Endothelial cell of umbilical vein (primary cell): ENCODE data around the gene GMNC. TPM values are rescaled to one million over a fixed set of nuclear protein-coding genes. Genes with fewer than 3 reads are reported as not detected.

Experiments
- BruUV-seq: library from RNA; stranded (reverse); fragments of 400-500 nt; replicated peaks from 2 replicates; lab custom pipeline; 2021; lab: Mats Ljungman, UMichigan
- CTCF ChIA-PET: fragments of 300-600, 350-600 bp; sonication (Branson Sonifier 250); formaldehyde crosslinking; loops from one replicate; lab custom pipeline; 2021; ENCODE audit warnings: antibody characterized with exemption, inconsistent platforms; lab: Charles Lee
- POLR2A ChIA-PET: fragments of 300-600, 350-600 bp; sonication (Branson Sonifier 250); formaldehyde crosslinking; loops from one replicate; lab custom pipeline; 2021; ENCODE audit warnings: antibody characterized with exemption, inconsistent platforms; lab: Charles Lee
- DNase-seq: peaks from one replicate; pipeline ENCODE4 v3.0.0-alpha.2; 2011; ENCODE audit warnings: low read depth, low spot score
- FAIRE-seq: peaks from 2 replicates; lab custom pipeline; 2011; peaks lifted over from hg19 to GRCh38; lab: Jason Lieb, UNC
- H2AFZ ChIP-seq: 2 replicates; pipeline ENCODE4 v1.6.0; 2012; ENCODE audit warnings: low read depth, low read length, control low read depth, inconsistent platforms
- H3K27ac ChIP-seq: 2 replicates; pipeline ENCODE4 v1.5.1; 2011; ENCODE audit warnings: low read depth, mild to moderate bottlenecking, control low read depth, low read length, moderate library complexity; ENCODE audit not compliant: insufficient read depth
- H3K27me3 ChIP-seq, 2 experiments: 2 replicates each; pipeline versions ENCODE4 v1.6.0 to v1.6.1; 2011; ENCODE audit warnings: low read length in 2 of 2, mixed read lengths in 1 of 2; ENCODE audit not compliant: control insufficient read depth in 2 of 2, insufficient read depth in 2 of 2
- H3K36me3 ChIP-seq, 2 experiments: 2 replicates in 1 of 2; 3 replicates in 1 of 2; pipeline ENCODE4 v1.5.1; 2011; ENCODE audit warnings: low read length in 2 of 2, mild to moderate bottlenecking in 1 of 2, moderate library complexity in 1 of 2; ENCODE audit not compliant: control insufficient read depth in 2 of 2, insufficient read depth in 2 of 2; ENCODE audit errors: extremely low read depth in 1 of 2
- H3K4me1 ChIP-seq: 3 replicates; pipeline ENCODE4 v1.5.1; 2011; ENCODE audit warnings: mild to moderate bottlenecking, low read length; ENCODE audit not compliant: control insufficient read depth, insufficient read depth; ENCODE audit errors: extremely low read depth
- H3K4me2 ChIP-seq: 2 replicates; pipeline ENCODE4 v1.6.1; 2011; ENCODE audit warnings: low read length, control low read depth, mixed read lengths; ENCODE audit not compliant: insufficient read depth
- H3K4me3 ChIP-seq, 3 experiments: fragments of 200-600 bp in 1 of 3; sonication (generic), shearing (Covaris generic) in 1 of 3; replicated peaks in 1 of 3; 2 replicates each; pipeline ENCODE4 v1.5.1; 2011 to 2016; ENCODE audit warnings: control low read depth in 3 of 3, low read length in 3 of 3, mild to moderate bottlenecking in 2 of 3, inconsistent platforms in 1 of 3, low read depth in 1 of 3, moderate library complexity in 1 of 3; ENCODE audit not compliant: insufficient read depth in 1 of 3
- H3K79me2 ChIP-seq: 2 replicates; pipeline ENCODE4 v1.6.0; 2012; ENCODE audit warnings: low read length, inconsistent platforms; ENCODE audit not compliant: control insufficient read depth, insufficient read depth
- H3K9ac ChIP-seq: replicated peaks from 2 replicates; pipeline ENCODE3; 2011; ENCODE audit warnings: low read length, control low read depth; ENCODE audit not compliant: insufficient read depth; ENCODE audit errors: extremely low read depth
- H3K9me1 ChIP-seq: replicated peaks from 3 replicates; pipeline ENCODE4 v1.6.0; 2011; ENCODE audit warnings: mild to moderate bottlenecking, low read length; ENCODE audit not compliant: control insufficient read depth, insufficient read depth; ENCODE audit errors: extremely low read depth
- H3K9me3 ChIP-seq: replicated peaks from 2 replicates; pipeline ENCODE4 v1.5.1; 2012; ENCODE audit warnings: low read length, inconsistent platforms; ENCODE audit not compliant: control insufficient read depth, insufficient read depth
- H4K20me1 ChIP-seq: replicated peaks from 2 replicates; pipeline ENCODE3; 2011; ENCODE audit warnings: mild to moderate bottlenecking, low read length; ENCODE audit not compliant: control insufficient read depth, insufficient read depth; ENCODE audit errors: extremely low read depth
- CTCF ChIP-seq, 2 donors: IDR thresholded peaks; 1 replicate in 1 of 2; 2 replicates in 1 of 2; pipeline ENCODE4 v1.5.1; 2011; ENCODE audit warnings: low read length in 2 of 2, mild to moderate bottlenecking in 2 of 2, moderate library complexity in 2 of 2, control low read depth in 1 of 2, inconsistent platforms in 1 of 2, low read depth in 1 of 2; ENCODE audit not compliant: insufficient read depth in 1 of 2; ENCODE audit errors: extremely low read depth in 1 of 2
- EZH2 ChIP-seq: IDR thresholded peaks from 2 replicates; pipeline ENCODE4 v1.6.1; 2012; ENCODE audit warnings: borderline replicate concordance, low read depth, mild to moderate bottlenecking, moderate library complexity, low read length, inconsistent platforms; ENCODE audit not compliant: severe bottlenecking
- FOS ChIP-seq: IDR thresholded peaks from 2 replicates; pipeline ENCODE4 v1.6.1; 2011; ENCODE audit warnings: mild to moderate bottlenecking, low read length, moderate library complexity, borderline replicate concordance; ENCODE audit not compliant: insufficient read depth
- GATA2 ChIP-seq: IDR thresholded peaks from 2 replicates; pipeline ENCODE4 v1.7.0; 2011; ENCODE audit warnings: low read depth, mild to moderate bottlenecking, moderate library complexity, mixed read lengths, low read length; ENCODE audit not compliant: insufficient read length, insufficient read depth
- JUN ChIP-seq: IDR thresholded peaks from 2 replicates; pipeline ENCODE4 v1.6.1; 2011; ENCODE audit warnings: borderline replicate concordance, low read depth; ENCODE audit not compliant: insufficient read length, insufficient read depth
- MAX ChIP-seq: IDR thresholded peaks from 2 replicates; pipeline ENCODE4 v1.6.1; 2011; ENCODE audit not compliant: insufficient read depth, insufficient read length
- MYC ChIP-seq: IDR thresholded peaks from one replicate; pipeline ENCODE4 v1.6.1; 2011; ENCODE audit warnings: mild to moderate bottlenecking, low read depth, low read length
- POLR2A ChIP-seq: IDR thresholded peaks from 2 replicates; pipeline ENCODE4 v1.6.1; 2012; ENCODE audit warnings: low read depth, mild to moderate bottlenecking, control low read depth, low read length
- POLR2AphosphoS5 ChIP-seq: IDR thresholded peaks from 2 replicates; pipeline ENCODE4 v1.6.1; 2012; ENCODE audit warnings: low read depth, mild to moderate bottlenecking, control low read depth, low read length, moderate library complexity; ENCODE audit not compliant: insufficient read depth
- dilution Hi-C: fragments of 300-500 bp; cut with MboI; formaldehyde crosslinking; loops from one replicate; pipeline ENCODE4 v1.15.0; 2019; ENCODE audit warnings: low sequenced_read_pairs; ENCODE audit not compliant: extremely low pct_ligation_motif_present
- intact Hi-C: fragments of 100-400 bp; cut with micrococcal nuclease; formaldehyde crosslinking; loops from one replicate; pipeline ENCODE4 v1.10.0; 2022
- polyA plus RNA-seq, 4 experiments: library from polyadenylated mRNA; depleted of rRNA in 3 of 4; stranded (reverse) in 3 of 4; unstranded in 1 of 4; fragments of >200 nt; gene quantifications; 2 replicates each; pipeline versions ENCODE4 v1.2.1 to v1.2.3, GENCODE V29; 2011 to 2012; ENCODE audit warnings: missing spikeins in 1 of 4
- total RNA-seq: library from RNA; stranded (reverse); gene quantifications from 2 replicates; pipeline ENCODE4 v1.2.3, GENCODE V29; 2021

GMNC gene
- total and polyA plus RNA-seq, 2 donors (not counting 3 experiments of a cell fraction or from before 2014, with no cell fraction given): not detected

- BruUV-seq: no TSS peak
- Histone ChIP-seq H3K9me1 (no peaks in the 10 kb centered on the region), H3K4me1 (no peaks in the 10 kb centered on the region), H3K4me3 (no peak overlapping the region), H3K27me3 (peaks cover 2 to 14% of the 10 kb centered on the region in 2 experiments), H3K9me3 (no peaks in the 10 kb centered on the region), H4K20me1 (no peaks in the 10 kb centered on the region), H3K79me2 (no peaks in the 10 kb centered on the region), H3K4me2 (no peak overlapping the region), H3K36me3 (no peaks in the 10 kb centered on the region), H3K9ac (no peak overlapping the region), H3K27ac (no peak overlapping the region), H2AFZ (no peak overlapping the region)
- TF ChIP-seq MAX (no peak), EZH2 (no peak), JUN (no peak), POLR2A (no peak), POLR2AphosphoS5 (no peak), FOS (no peak), CTCF (IDR thresholded peaks at IDR 0.05; ENCODE audit: extremely low read depth in 1 of 2, insufficient read depth in 1 of 2, low read depth in 1 of 2, low read length in 2 of 2) (no peak), MYC (no peak), GATA2 (no peak)
- no peak for DNase-seq
- intact Hi-C loops: no loop called here
- dilution Hi-C loops: no loop called here
- POLR2A ChIA-PET: no interaction called here
- CTCF ChIA-PET: no interaction called here
- FAIRE-seq: no peak
Measured at GRCh38 chr3:190865419-190865818, 2.9 kb upstream of the GMNC start.
